Stimulated activated CD8-positive, alpha-beta memory T cell treated with anti-CD3 and anti-CD28 coated beads, Interleukin-4, amount 100 ng/mL, for 48 hours (primary cell): ENCODE data around the gene ITIH3.
A peak's percentile ranks its signal among the peaks of the same experiment; 100 is the strongest.

Experiments
- DNase-seq: peaks from one replicate; pipeline ENCODE4 v3.0.0-alpha.2; 2020

Gene ITIH3

GRCh38 chr3:52795298-52795900, 803 bp downstream of the ITIH3 start:
- no peak for DNase-seq

- no peak for DNase-seq
These were observed 1.8 kb downstream of the ITIH3 start for GRCh38 chr3:52796411-52796810.

GRCh38 chr3:52798376-52798977, 3.9 kb downstream of the ITIH3 start:
- no peak for DNase-seq

- DNase-seq, result peak; percentile 50
These were observed 4.4 kb downstream of the ITIH3 start for GRCh38 chr3:52798978-52799476.

GRCh38 chr3:52800079-52800478, 5.5 kb downstream of the ITIH3 start:
- DNase-seq, result no peak

- DNase-seq, result no peak
These were observed 7.2 kb downstream of the ITIH3 start for GRCh38 chr3:52801839-52802238.

- no peak for DNase-seq
These were observed 10.9 kb downstream of the ITIH3 start for GRCh38 chr3:52805270-52806039.

GRCh38 chr3:52809149-52809548, 14.6 kb downstream of the ITIH3 start:
- no peak for DNase-seq

- no peak for DNase-seq
These were observed 15.2 kb downstream of the ITIH3 start for GRCh38 chr3:52809662-52810377.

GRCh38 chr3:52810923-52811322, 16.3 kb downstream of the ITIH3 start:
- no peak for DNase-seq

GRCh38 chr3:52811452-52812011, 16.9 kb downstream of the ITIH3 start:
- DNase-seq, result no peak

GRCh38 chr3:52813810-52814209, 19.2 kb downstream of the ITIH3 start:
- DNase-seq, result no peak

GRCh38 chr3:52816199-52816598, 21.6 kb downstream of the ITIH3 start:
- DNase-seq, result no peak

- DNase-seq, result no peak
These were observed 22.1 kb downstream of the ITIH3 start for GRCh38 chr3:52816654-52817053.

- no peak for DNase-seq
These were observed 22.6 kb downstream of the ITIH3 start for GRCh38 chr3:52817221-52817620.

GRCh38 chr3:52817860-52818259, 23.3 kb downstream of the ITIH3 start:
- no peak for DNase-seq

GRCh38 chr3:52819936-52820335, 25.3 kb downstream of the ITIH3 start:
- no peak for DNase-seq

GRCh38 chr3:52820736-52821135, 26.1 kb downstream of the ITIH3 start:
- DNase-seq, result peak; percentile 44

- no peak for DNase-seq
These were observed 27.8 kb downstream of the ITIH3 start for GRCh38 chr3:52822363-52822762.

GRCh38 chr3:52824037-52824436, 29.4 kb downstream of the ITIH3 start:
- no peak for DNase-seq

- DNase-seq, result no peak
These were observed 32.8 kb downstream of the ITIH3 start for GRCh38 chr3:52827441-52827840.

GRCh38 chr3:52827866-52828376, 33.3 kb downstream of the ITIH3 start:
- DNase-seq, result no peak

GRCh38 chr3:52829482-52829881, 34.9 kb downstream of the ITIH3 start:
- DNase-seq, result no peak
